Measurements from ENCODE around the gene EPB41L1. TPM values are rescaled to one million over a fixed set of nuclear protein-coding genes. Genes with fewer than 3 reads are reported as not detected.
A peak's percentile ranks its signal among the peaks of the same experiment; 100 is the strongest.

The EPB41L1 gene
- polyA plus RNA-seq, 1 donor from 2014 or later, result 38.2 TPM

- no peak overlapping the region for H3K4me3 ChIP-seq (ENCODE audit: low read length)
- peaks cover 7% of the 10 kb centered on the region for H3K36me3 ChIP-seq (ENCODE audit: insufficient read depth, low read length)
- H3K4me2 ChIP-seq (ENCODE audit: low read length), result no peak overlapping the region
These were observed 46.7 kb downstream of the EPB41L1 start for GRCh38 chr20:36201198-36201597.

GRCh38 chr20:36202891-36203338 lies 48.4 kb downstream of the EPB41L1 start:
- Histone ChIP-seq H3K79me2 (replicated peaks; ENCODE audit: insufficient read depth, low read length) (no peaks in the 10 kb centered on the region), H4K20me1 (ENCODE audit: insufficient read depth) (no peaks in the 10 kb centered on the region), H3K9me3 (ENCODE audit: low read length) (no peaks in the 10 kb centered on the region), H3K9me2 (ENCODE audit: insufficient read depth, low read length) (no peaks in the 10 kb centered on the region), H2AFZ (ENCODE audit: low read depth, low read length) (no peak overlapping the region), H3K9ac (ENCODE audit: low read length) (no peak overlapping the region), H3K4me2 (ENCODE audit: low read length) (no peak overlapping the region), H3K27ac (ENCODE audit: low read length) (no peak overlapping the region), H3K36me3 (ENCODE audit: insufficient read depth, low read length) (peaks cover 6% of the 10 kb centered on the region), H3K4me3 (ENCODE audit: low read length) (no peak overlapping the region), H3K27me3 (ENCODE audit: insufficient read depth, low read depth, low read length) (no peaks in the 10 kb centered on the region), H3F3A (ENCODE audit: insufficient read depth, low read length, poor library complexity, severe bottlenecking) (no peaks in the 10 kb centered on the region)
- no peak for TF ChIP-seq TAF1 (IDR thresholded peaks at IDR 0.05; ENCODE audit: low read depth)
- peak; percentile 80 for TF ChIP-seq RAD21 (conservative IDR thresholded peaks at IDR 0.05)
- no peak for TF ChIP-seq REST (IDR thresholded peaks at IDR 0.05; ENCODE audit: borderline replicate concordance)
- TF ChIP-seq POLR2AphosphoS5 (IDR thresholded peaks at IDR 0.05), result no peak
- TF ChIP-seq EP300 (conservative IDR thresholded peaks at IDR 0.05; ENCODE audit: poor library complexity, severe bottlenecking), result no peak
- peak; percentile 92 for TF ChIP-seq CTCF (IDR thresholded peaks at IDR 0.05; ENCODE audit: poor library complexity, severe bottlenecking)
- TF ChIP-seq MXI1 (conservative IDR thresholded peaks at IDR 0.05; ENCODE audit: poor library complexity, severe bottlenecking), result no peak

More at GRCh38 chr20:36201198-36201597, 46.7 kb downstream of the EPB41L1 start:
- no peak overlapping the region for H3K27ac ChIP-seq (ENCODE audit: low read length)
- H3K9me3 ChIP-seq (ENCODE audit: low read length), result no peaks in the 10 kb centered on the region
- no peaks in the 10 kb centered on the region for H4K20me1 ChIP-seq (ENCODE audit: insufficient read depth)
- H3K79me2 ChIP-seq (replicated peaks; ENCODE audit: insufficient read depth, low read length), result no peaks in the 10 kb centered on the region
- no peak overlapping the region for H3K9ac ChIP-seq (ENCODE audit: low read length)
- H3F3A ChIP-seq (ENCODE audit: insufficient read depth, low read length, poor library complexity, severe bottlenecking), result no peaks in the 10 kb centered on the region
- no peak overlapping the region for H2AFZ ChIP-seq (ENCODE audit: low read depth, low read length)
- H3K9me2 ChIP-seq (ENCODE audit: insufficient read depth, low read length), result no peaks in the 10 kb centered on the region
- H3K27me3 ChIP-seq (ENCODE audit: insufficient read depth, low read depth, low read length), result no peaks in the 10 kb centered on the region
- no peak for TF ChIP-seq SMC3 (conservative IDR thresholded peaks at IDR 0.05; ENCODE audit: poor library complexity)
- TF ChIP-seq MXI1 (conservative IDR thresholded peaks at IDR 0.05; ENCODE audit: poor library complexity, severe bottlenecking), result no peak
- TF ChIP-seq RAD21 (conservative IDR thresholded peaks at IDR 0.05), result no peak
- TF ChIP-seq POLR2AphosphoS5 (IDR thresholded peaks at IDR 0.05), result no peak
- TF ChIP-seq EP300 (conservative IDR thresholded peaks at IDR 0.05; ENCODE audit: poor library complexity, severe bottlenecking), result no peak
- no peak for TF ChIP-seq CTCF (IDR thresholded peaks at IDR 0.05; ENCODE audit: poor library complexity, severe bottlenecking)
- TF ChIP-seq REST (IDR thresholded peaks at IDR 0.05; ENCODE audit: borderline replicate concordance), result no peak
- no peak for TF ChIP-seq EZH2 (IDR thresholded peaks at IDR 0.05; ENCODE audit: borderline replicate concordance, insufficient read depth, low read length, poor library complexity, severe bottlenecking)
- no peak for TF ChIP-seq TAF1 (IDR thresholded peaks at IDR 0.05; ENCODE audit: low read depth)
